HS-27A (cell line): ENCODE results near the gene EIF3L.

Source experiments
- DNase-seq: peaks from one replicate; pipeline ENCODE4 v3.0.0-alpha.2; 2012; ENCODE audit warnings: low read depth, missing footprints

Gene EIF3L

GRCh38 chr22:37817705-37818408, 31.4 kb upstream of the EIF3L start:
- DNase-seq, result no peak

GRCh38 chr22:37818409-37819104, 30.7 kb upstream of the EIF3L start:
- no peak for DNase-seq

- DNase-seq, result no peak
Measured at GRCh38 chr22:37819105-37819433, 30.1 kb upstream of the EIF3L start.

GRCh38 chr22:37820350-37820749, 28.9 kb upstream of the EIF3L start:
- no peak for DNase-seq

- no peak for DNase-seq
Measured at GRCh38 chr22:37822079-37822833, 27.0 kb upstream of the EIF3L start.

GRCh38 chr22:37823134-37823985, 25.9 kb upstream of the EIF3L start, which contains the start of gene GALR3:
GALR3 (plus strand) TSS chr22:37823382; CDS start chr22:37823407, 25 bp downstream.
- no peak for DNase-seq

- DNase-seq, result no peak
Measured at GRCh38 chr22:37824674-37825641, 24.3 kb upstream of the EIF3L start.

- no peak for DNase-seq
Measured at GRCh38 chr22:37827056-37827455, 22.2 kb upstream of the EIF3L start.

- no peak for DNase-seq
Measured at GRCh38 chr22:37830093-37830842, 19.0 kb upstream of the EIF3L start.

- DNase-seq, result no peak
Measured at GRCh38 chr22:37831472-37831871, 17.7 kb upstream of the EIF3L start.

GRCh38 chr22:37832022-37832857, 17.0 kb upstream of the EIF3L start:
- no peak for DNase-seq

- no peak for DNase-seq
Measured at GRCh38 chr22:37842015-37842793, 7.0 kb upstream of the EIF3L start.

- no peak for DNase-seq
Measured at GRCh38 chr22:37843741-37844089, 5.5 kb upstream of the EIF3L start.

- no peak for DNase-seq
Measured at GRCh38 chr22:37844904-37845329, 4.3 kb upstream of the EIF3L start.

- no peak for DNase-seq
Measured at GRCh38 chr22:37846433-37846832, 2.8 kb upstream of the EIF3L start.

GRCh38 chr22:37848587-37849088, 581 bp upstream of the EIF3L start:
- no peak for DNase-seq

- DNase-seq, result no peak
Measured at GRCh38 chr22:37850801-37851200, 1.6 kb downstream of the EIF3L start.

GRCh38 chr22:37852418-37852817, 3.2 kb downstream of the EIF3L start:
- no peak for DNase-seq
